Measurements from ENCODE around the gene SLC23A2. TPM values are rescaled to one million over a fixed set of nuclear protein-coding genes. Genes with fewer than 3 reads are reported as not detected.

The SLC23A2 gene
- total RNA-seq, 1 experiment from 2014 or later: 16.3 TPM

DNA sequence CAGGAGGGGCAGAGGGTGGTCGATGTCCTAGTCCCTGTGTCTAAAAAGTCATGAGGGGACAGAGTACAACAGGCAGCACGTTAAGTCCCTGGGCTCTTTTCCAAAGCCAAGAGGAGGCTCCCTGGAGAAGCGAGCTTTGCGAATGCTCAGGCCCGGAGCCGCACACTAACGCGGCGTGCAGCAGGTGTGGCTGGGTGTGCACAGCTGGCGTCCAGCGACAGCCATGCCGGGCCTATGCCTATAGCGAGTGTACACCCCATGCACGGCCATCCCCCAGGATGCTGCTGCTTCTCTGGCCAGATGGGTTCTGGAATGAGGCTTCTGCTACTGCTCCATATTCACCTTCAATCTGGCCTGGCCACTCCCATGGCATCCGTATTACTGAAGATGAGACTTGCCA is 148.3 kb downstream of the SLC23A2 start:
- Histone ChIP-seq H3K4me2 (ENCODE audit: low read length) (no peak overlapping the region), H3K4me3 (replicated peaks in 1 of 2; ENCODE audit: low read depth in 1 of 2, low read length in 2 of 2) (no peak overlapping the region), H3K9me3 (ENCODE audit: control insufficient read depth in 1 of 2, insufficient read depth in 1 of 2, low read depth in 1 of 2, low read length in 2 of 2) (no peaks in the 10 kb centered on the region), H3K36me3 (ENCODE audit: control insufficient read depth in 1 of 2, insufficient read depth in 2 of 2, low read length in 2 of 2) (peaks cover 2 to 7% of the 10 kb centered on the region in 2 experiments; a peak in 1 of 4 replicates), H3K9ac (ENCODE audit: low read length) (no peak overlapping the region), H2AFZ (ENCODE audit: low read depth, low read length, poor library complexity, severe bottlenecking) (no peak overlapping the region), H3K27me3 (ENCODE audit: insufficient read depth, low read length) (no peaks in the 10 kb centered on the region), H3K27ac (ENCODE audit: low read depth, low read length) (no peak overlapping the region), H3K79me2 (ENCODE audit: insufficient read depth, low read length) (no peaks in the 10 kb centered on the region), H3K4me1 (ENCODE audit: control insufficient read depth in 1 of 2, insufficient read depth in 2 of 2, low read length in 2 of 2) (no peaks in the 10 kb centered on the region), H4K20me1 (ENCODE audit: insufficient read depth) (no peaks in the 10 kb centered on the region), H3K9me2 (ENCODE audit: insufficient read depth) (no peaks in the 10 kb centered on the region)
- ChIA-PET POLR2A (no interaction called here), CTCF (no interaction called here), RAD21 (ENCODE audit: low non-redundant PET in 1 of 2, low total read pairs in 2 of 2, uncharacterized antibody in 2 of 2, unreplicated experiment in 2 of 2) (no interaction called here)
- TF ChIP-seq FOSL1 (IDR thresholded peaks at IDR 0.05; ENCODE audit: low read depth): no peak
- no peak for TF ChIP-seq TCF7L2 (IDR thresholded peaks at IDR 0.05; ENCODE audit: borderline replicate concordance, extremely low read depth, insufficient read depth, insufficient read length)
- TF ChIP-seq, protein P1, sequence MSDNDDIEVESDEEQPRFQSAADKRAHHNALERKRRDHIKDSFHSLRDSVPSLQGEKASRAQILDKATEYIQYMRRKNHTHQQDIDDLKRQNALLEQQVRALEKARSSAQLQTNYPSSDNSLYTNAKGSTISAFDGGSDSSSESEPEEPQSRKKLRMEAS (IDR thresholded peaks at IDR 0.05): no peak
- TF ChIP-seq ZFX (IDR thresholded peaks at IDR 0.05): no peak
- TF ChIP-seq SP1 (IDR thresholded peaks at IDR 0.05; ENCODE audit: low read depth): no peak
- no peak for TF ChIP-seq JUND (IDR thresholded peaks at IDR 0.05)
- no peak for TF ChIP-seq EGR1 (IDR thresholded peaks at IDR 0.05; ENCODE audit: low read depth)
- TF ChIP-seq ZNF274 (IDR thresholded peaks at IDR 0.05; ENCODE audit: low read depth, low read length): no peak
- TF ChIP-seq SIN3A (IDR thresholded peaks at IDR 0.05; ENCODE audit: low read depth): no peak
- TF ChIP-seq, protein P2, sequence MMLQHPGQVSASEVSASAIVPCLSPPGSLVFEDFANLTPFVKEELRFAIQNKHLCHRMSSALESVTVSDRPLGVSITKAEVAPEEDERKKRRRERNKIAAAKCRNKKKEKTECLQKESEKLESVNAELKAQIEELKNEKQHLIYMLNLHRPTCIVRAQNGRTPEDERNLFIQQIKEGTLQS (IDR thresholded peaks at IDR 0.05): no peak
- TF ChIP-seq CBX3 (IDR thresholded peaks at IDR 0.05; ENCODE audit: low read depth): no peak
- no peak for TF ChIP-seq CEBPB (IDR thresholded peaks at IDR 0.05; ENCODE audit: low read depth)
- TF ChIP-seq EZH2phosphoT487 (IDR thresholded peaks at IDR 0.05; ENCODE audit: borderline replicate concordance): no peak
- no peak for TF ChIP-seq POLR2AphosphoS5 (IDR thresholded peaks at IDR 0.05; ENCODE audit: low read depth, low read length)
- TF ChIP-seq YY1 (IDR thresholded peaks at IDR 0.05; ENCODE audit: extremely low read depth, insufficient replicate concordance, low read depth, low read length): no peak
- TF ChIP-seq, protein P3, sequence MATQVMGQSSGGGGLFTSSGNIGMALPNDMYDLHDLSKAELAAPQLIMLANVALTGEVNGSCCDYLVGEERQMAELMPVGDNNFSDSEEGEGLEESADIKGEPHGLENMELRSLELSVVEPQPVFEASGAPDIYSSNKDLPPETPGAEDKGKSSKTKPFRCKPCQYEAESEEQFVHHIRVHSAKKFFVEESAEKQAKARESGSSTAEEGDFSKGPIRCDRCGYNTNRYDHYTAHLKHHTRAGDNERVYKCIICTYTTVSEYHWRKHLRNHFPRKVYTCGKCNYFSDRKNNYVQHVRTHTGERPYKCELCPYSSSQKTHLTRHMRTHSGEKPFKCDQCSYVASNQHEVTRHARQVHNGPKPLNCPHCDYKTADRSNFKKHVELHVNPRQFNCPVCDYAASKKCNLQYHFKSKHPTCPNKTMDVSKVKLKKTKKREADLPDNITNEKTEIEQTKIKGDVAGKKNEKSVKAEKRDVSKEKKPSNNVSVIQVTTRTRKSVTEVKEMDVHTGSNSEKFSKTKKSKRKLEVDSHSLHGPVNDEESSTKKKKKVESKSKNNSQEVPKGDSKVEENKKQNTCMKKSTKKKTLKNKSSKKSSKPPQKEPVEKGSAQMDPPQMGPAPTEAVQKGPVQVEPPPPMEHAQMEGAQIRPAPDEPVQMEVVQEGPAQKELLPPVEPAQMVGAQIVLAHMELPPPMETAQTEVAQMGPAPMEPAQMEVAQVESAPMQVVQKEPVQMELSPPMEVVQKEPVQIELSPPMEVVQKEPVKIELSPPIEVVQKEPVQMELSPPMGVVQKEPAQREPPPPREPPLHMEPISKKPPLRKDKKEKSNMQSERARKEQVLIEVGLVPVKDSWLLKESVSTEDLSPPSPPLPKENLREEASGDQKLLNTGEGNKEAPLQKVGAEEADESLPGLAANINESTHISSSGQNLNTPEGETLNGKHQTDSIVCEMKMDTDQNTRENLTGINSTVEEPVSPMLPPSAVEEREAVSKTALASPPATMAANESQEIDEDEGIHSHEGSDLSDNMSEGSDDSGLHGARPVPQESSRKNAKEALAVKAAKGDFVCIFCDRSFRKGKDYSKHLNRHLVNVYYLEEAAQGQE (IDR thresholded peaks at IDR 0.05; ENCODE audit: low read depth): no peak
- no peak for TF ChIP-seq SRF (IDR thresholded peaks at IDR 0.05; ENCODE audit: low read depth)
- TF ChIP-seq EZH2 (IDR thresholded peaks at IDR 0.05): no peak
- TF ChIP-seq RAD21 (IDR thresholded peaks at IDR 0.05; ENCODE audit: low read depth): no peak
- TF ChIP-seq, protein P4, sequence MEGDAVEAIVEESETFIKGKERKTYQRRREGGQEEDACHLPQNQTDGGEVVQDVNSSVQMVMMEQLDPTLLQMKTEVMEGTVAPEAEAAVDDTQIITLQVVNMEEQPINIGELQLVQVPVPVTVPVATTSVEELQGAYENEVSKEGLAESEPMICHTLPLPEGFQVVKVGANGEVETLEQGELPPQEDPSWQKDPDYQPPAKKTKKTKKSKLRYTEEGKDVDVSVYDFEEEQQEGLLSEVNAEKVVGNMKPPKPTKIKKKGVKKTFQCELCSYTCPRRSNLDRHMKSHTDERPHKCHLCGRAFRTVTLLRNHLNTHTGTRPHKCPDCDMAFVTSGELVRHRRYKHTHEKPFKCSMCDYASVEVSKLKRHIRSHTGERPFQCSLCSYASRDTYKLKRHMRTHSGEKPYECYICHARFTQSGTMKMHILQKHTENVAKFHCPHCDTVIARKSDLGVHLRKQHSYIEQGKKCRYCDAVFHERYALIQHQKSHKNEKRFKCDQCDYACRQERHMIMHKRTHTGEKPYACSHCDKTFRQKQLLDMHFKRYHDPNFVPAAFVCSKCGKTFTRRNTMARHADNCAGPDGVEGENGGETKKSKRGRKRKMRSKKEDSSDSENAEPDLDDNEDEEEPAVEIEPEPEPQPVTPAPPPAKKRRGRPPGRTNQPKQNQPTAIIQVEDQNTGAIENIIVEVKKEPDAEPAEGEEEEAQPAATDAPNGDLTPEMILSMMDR (IDR thresholded peaks at IDR 0.05 in 2 of 3, conservative IDR thresholded peaks at IDR 0.05 in 1 of 3; ENCODE audit: borderline replicate concordance in 1 of 3, insufficient read depth in 1 of 3, low read depth in 2 of 3, low read length in 2 of 3): no peak
- DNase-seq (ENCODE audit: low read depth, low spot score): no peak
- no peak for ATAC-seq
- intact Hi-C loops (cut with micrococcal nuclease): no loop called here
- BruUV-seq (replicated peaks): no TSS peak
